Measurements from ENCODE around the gene MCU. TPM values are rescaled to one million over a fixed set of nuclear protein-coding genes. Genes with fewer than 3 reads are reported as not detected.

MCU gene
- polyA plus RNA-seq, 1 of the 3 experiments (the other 2 are of a cell fraction): 20.6 TPM

DNA sequence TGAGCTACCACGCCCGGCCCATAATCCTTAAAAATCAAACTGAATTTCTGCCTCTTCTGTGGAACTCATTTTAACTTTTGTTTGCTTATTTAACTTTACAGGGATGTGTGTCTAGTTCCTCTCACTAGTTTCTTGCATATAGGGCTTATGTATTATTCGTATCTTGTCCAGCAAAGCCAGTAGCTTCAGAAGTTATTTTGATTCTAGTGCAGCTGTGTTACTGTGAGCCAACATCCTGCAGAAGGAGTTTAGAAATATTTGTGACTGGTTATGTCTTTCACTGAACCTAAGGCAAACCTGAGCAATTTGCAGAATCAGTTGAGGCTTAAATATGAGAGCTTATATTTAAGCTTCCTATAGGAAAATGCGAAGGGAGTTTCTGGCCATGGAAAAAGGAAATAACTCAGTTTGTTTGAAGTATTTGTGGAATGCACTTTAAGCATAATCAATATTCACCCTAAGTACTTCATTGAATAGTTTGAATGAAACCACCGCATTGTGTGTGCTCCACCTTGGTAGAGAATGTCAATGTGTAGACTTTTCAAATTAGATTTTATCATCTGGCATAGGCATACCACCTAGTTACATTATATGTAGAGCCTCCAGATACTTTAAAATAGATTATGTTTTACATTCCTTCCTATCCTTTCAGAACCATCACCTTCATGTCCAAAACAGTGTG, 90.8 kb downstream of the MCU start:
- Histone ChIP-seq H2AFZ (ENCODE audit: low read depth) (no peak overlapping the region), H3K9me3 (no peaks in the 10 kb centered on the region), H3K9me2 (no peaks in the 10 kb centered on the region), H3K4me3 (ENCODE audit: low read depth in 2 of 2, low read length in 1 of 2) (no peak overlapping the region), H3K27me3 (ENCODE audit: insufficient read depth) (no peaks in the 10 kb centered on the region), H3K79me2 (ENCODE audit: insufficient read depth) (peaks cover 11% of the 10 kb centered on the region; the same call in 1 of the 2 replicates), H4K20me1 (ENCODE audit: insufficient read depth) (no peaks in the 10 kb centered on the region), H3F3A (replicated peaks; ENCODE audit: insufficient read depth) (peaks cover 16% of the 10 kb centered on the region), H3K4me2 (no peak overlapping the region), H3K4me1 (ENCODE audit: control insufficient read depth in 1 of 2, insufficient read depth in 2 of 2, low read depth in 1 of 2, low read length in 1 of 2) (peaks cover 0 to 28% of the 10 kb centered on the region in 2 experiments; a peak in 3 of 4 replicates), H3K9ac (no peak overlapping the region), H3K36me3 (replicated peaks in 1 of 2; ENCODE audit: control insufficient read depth in 1 of 2, insufficient read depth in 2 of 2, low read length in 1 of 2) (no peaks in the 10 kb centered on the region), H3K27ac (ENCODE audit: low read depth in 2 of 2, low read length in 1 of 2) (no peak overlapping the region)
- TF ChIP-seq RFX5 (IDR thresholded peaks at IDR 0.05; ENCODE audit: low read length): no peak
- no peak for TF ChIP-seq TAF1 (IDR thresholded peaks at IDR 0.05; ENCODE audit: borderline replicate concordance, low read depth, low read length)
- no peak for TF ChIP-seq TCF12 (IDR thresholded peaks at IDR 0.05)
- TF ChIP-seq CHD2 (IDR thresholded peaks at IDR 0.05; ENCODE audit: low read length, partially characterized antibody): no peak
- TF ChIP-seq NFIC (IDR thresholded peaks at IDR 0.05; ENCODE audit: borderline replicate concordance): no peak
- TF ChIP-seq SIN3A (IDR thresholded peaks at IDR 0.05; ENCODE audit: borderline replicate concordance, low read depth, low read length): no peak
- TF ChIP-seq RCOR1 (IDR thresholded peaks at IDR 0.05; ENCODE audit: low read length): no peak
- 91% methylated on average over 5 of the region's 5 CpGs for WGBS (ENCODE audit: low lambda C conversion rate)
- ChIA-PET POLR2A (no interaction called here), CTCF (interaction anchor here (0.9 to 1.2 kb wide), 2 partner anchors 19 to 123 kb away, joined by 3 read pairs; no protein-coding TSS in a partner anchor)
- no peak for DNase-seq

DNA sequence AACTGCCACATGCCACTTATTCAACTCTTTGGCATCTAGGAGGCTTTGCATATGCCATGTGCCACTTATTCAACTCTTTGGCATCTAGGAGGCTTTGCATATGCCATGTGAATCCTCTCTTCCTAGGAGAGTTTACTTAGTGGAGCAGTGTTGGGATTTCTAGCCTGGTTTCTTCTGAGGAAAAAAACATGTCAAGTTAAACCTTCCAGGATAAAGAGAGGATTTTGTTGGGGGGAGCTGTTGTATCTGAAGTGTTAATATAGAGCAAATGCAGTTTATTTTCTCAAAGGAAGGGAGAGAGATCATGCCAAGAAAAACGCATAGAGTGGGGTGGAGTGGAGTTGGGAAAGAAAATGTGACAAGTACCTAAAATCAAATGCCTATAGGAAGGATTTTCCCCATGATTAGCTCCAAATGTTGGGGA, 91.5 kb downstream of the MCU start:
- H3F3A ChIP-seq (replicated peaks; ENCODE audit: insufficient read depth): peaks cover 16% of the 10 kb centered on the region
- no peak for DNase-seq
- no peaks in the 10 kb centered on the region for H3K9me3 ChIP-seq
- no peak overlapping the region for H2AFZ ChIP-seq (ENCODE audit: low read depth)
- CTCF ChIA-PET: interaction anchor here (1.1 kb wide), 1 partner anchor 419 kb away, joined by 3 read pairs; no protein-coding TSS in a partner anchor
- no peaks in the 10 kb centered on the region for H3K36me3 ChIP-seq (replicated peaks in 1 of 2; ENCODE audit: control insufficient read depth in 1 of 2, insufficient read depth in 2 of 2, low read length in 1 of 2)
- H3K4me1 ChIP-seq (ENCODE audit: control insufficient read depth in 1 of 2, insufficient read depth in 2 of 2, low read depth in 1 of 2, low read length in 1 of 2): peaks cover 0 to 28% of the 10 kb centered on the region in 2 experiments; a peak in 3 of 4 replicates
- POLR2A ChIA-PET: no interaction called here
- WGBS (ENCODE audit: low lambda C conversion rate): 67% methylated on average over 1 of the region's 1 CpG
- 0 out of 2 replicates have a peak overlapping the region, but pooled peaks have one; percentile 12 for H3K4me2 ChIP-seq
- no peaks in the 10 kb centered on the region for H3K9me2 ChIP-seq
- no peaks in the 10 kb centered on the region for H4K20me1 ChIP-seq (ENCODE audit: insufficient read depth)
- H3K9ac ChIP-seq: no peak overlapping the region
- no peak overlapping the region for H3K4me3 ChIP-seq (ENCODE audit: low read depth in 2 of 2, low read length in 1 of 2)
- H3K79me2 ChIP-seq (ENCODE audit: insufficient read depth): peaks cover 15% of the 10 kb centered on the region; the same call in 1 of the 2 replicates
- H3K27me3 ChIP-seq (ENCODE audit: insufficient read depth): no peaks in the 10 kb centered on the region
- peak overlapping the region in 1 of 2 experiments; percentile 16; a peak in 1 of 4 replicates for H3K27ac ChIP-seq (ENCODE audit: low read depth in 2 of 2, low read length in 1 of 2)
- TF ChIP-seq YY1 (IDR thresholded peaks at IDR 0.05; ENCODE audit: low read depth) (no peak), MEF2A (IDR thresholded peaks at IDR 0.05; ENCODE audit: borderline replicate concordance, low read depth) (no peak), TEAD4 (IDR thresholded peaks at IDR 0.05; ENCODE audit: borderline replicate concordance, insufficient read depth) (no peak), FOXJ3 (CRISPR knock-in tag; IDR thresholded peaks at IDR 0.05) (no peak), FOXM1 (IDR thresholded peaks at IDR 0.05; ENCODE audit: low read depth) (no peak), POLR2AphosphoS5 (IDR thresholded peaks at IDR 0.05; ENCODE audit: low read depth, low read length) (no peak), ELF1 (IDR thresholded peaks at IDR 0.05) (no peak), RXRA (IDR thresholded peaks at IDR 0.05; ENCODE audit: borderline replicate concordance, low read depth) (no peak), SMC3 (IDR thresholded peaks at IDR 0.05; ENCODE audit: low read depth, low read length) (no peak), SIN3A (IDR thresholded peaks at IDR 0.05; ENCODE audit: borderline replicate concordance, low read depth, low read length) (no peak)
- TF ChIP-seq, protein P1, sequence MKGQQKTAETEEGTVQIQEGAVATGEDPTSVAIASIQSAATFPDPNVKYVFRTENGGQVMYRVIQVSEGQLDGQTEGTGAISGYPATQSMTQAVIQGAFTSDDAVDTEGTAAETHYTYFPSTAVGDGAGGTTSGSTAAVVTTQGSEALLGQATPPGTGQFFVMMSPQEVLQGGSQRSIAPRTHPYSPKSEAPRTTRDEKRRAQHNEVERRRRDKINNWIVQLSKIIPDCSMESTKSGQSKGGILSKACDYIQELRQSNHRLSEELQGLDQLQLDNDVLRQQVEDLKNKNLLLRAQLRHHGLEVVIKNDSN (IDR thresholded peaks at IDR 0.05; ENCODE audit: borderline replicate concordance, low read depth): no peak
- TF ChIP-seq, protein P2, sequence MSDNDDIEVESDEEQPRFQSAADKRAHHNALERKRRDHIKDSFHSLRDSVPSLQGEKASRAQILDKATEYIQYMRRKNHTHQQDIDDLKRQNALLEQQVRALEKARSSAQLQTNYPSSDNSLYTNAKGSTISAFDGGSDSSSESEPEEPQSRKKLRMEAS (IDR thresholded peaks at IDR 0.05; ENCODE audit: low read depth): peak; percentile 30; the same call in 1 of the 2 replicates
- TF ChIP-seq, protein P3, sequence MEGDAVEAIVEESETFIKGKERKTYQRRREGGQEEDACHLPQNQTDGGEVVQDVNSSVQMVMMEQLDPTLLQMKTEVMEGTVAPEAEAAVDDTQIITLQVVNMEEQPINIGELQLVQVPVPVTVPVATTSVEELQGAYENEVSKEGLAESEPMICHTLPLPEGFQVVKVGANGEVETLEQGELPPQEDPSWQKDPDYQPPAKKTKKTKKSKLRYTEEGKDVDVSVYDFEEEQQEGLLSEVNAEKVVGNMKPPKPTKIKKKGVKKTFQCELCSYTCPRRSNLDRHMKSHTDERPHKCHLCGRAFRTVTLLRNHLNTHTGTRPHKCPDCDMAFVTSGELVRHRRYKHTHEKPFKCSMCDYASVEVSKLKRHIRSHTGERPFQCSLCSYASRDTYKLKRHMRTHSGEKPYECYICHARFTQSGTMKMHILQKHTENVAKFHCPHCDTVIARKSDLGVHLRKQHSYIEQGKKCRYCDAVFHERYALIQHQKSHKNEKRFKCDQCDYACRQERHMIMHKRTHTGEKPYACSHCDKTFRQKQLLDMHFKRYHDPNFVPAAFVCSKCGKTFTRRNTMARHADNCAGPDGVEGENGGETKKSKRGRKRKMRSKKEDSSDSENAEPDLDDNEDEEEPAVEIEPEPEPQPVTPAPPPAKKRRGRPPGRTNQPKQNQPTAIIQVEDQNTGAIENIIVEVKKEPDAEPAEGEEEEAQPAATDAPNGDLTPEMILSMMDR (IDR thresholded peaks at IDR 0.05): no peak
- TF ChIP-seq, protein P4, sequence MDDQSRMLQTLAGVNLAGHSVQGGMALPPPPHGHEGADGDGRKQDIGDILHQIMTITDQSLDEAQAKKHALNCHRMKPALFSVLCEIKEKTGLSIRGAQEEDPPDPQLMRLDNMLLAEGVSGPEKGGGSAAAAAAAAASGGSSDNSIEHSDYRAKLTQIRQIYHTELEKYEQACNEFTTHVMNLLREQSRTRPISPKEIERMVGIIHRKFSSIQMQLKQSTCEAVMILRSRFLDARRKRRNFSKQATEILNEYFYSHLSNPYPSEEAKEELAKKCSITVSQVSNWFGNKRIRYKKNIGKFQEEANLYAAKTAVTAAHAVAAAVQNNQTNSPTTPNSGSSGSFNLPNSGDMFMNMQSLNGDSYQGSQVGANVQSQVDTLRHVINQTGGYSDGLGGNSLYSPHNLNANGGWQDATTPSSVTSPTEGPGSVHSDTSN (IDR thresholded peaks at IDR 0.05): 0 out of 2 replicates have a peak, but pooled peaks have one; percentile 31
- TF ChIP-seq, protein P5, sequence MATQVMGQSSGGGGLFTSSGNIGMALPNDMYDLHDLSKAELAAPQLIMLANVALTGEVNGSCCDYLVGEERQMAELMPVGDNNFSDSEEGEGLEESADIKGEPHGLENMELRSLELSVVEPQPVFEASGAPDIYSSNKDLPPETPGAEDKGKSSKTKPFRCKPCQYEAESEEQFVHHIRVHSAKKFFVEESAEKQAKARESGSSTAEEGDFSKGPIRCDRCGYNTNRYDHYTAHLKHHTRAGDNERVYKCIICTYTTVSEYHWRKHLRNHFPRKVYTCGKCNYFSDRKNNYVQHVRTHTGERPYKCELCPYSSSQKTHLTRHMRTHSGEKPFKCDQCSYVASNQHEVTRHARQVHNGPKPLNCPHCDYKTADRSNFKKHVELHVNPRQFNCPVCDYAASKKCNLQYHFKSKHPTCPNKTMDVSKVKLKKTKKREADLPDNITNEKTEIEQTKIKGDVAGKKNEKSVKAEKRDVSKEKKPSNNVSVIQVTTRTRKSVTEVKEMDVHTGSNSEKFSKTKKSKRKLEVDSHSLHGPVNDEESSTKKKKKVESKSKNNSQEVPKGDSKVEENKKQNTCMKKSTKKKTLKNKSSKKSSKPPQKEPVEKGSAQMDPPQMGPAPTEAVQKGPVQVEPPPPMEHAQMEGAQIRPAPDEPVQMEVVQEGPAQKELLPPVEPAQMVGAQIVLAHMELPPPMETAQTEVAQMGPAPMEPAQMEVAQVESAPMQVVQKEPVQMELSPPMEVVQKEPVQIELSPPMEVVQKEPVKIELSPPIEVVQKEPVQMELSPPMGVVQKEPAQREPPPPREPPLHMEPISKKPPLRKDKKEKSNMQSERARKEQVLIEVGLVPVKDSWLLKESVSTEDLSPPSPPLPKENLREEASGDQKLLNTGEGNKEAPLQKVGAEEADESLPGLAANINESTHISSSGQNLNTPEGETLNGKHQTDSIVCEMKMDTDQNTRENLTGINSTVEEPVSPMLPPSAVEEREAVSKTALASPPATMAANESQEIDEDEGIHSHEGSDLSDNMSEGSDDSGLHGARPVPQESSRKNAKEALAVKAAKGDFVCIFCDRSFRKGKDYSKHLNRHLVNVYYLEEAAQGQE (IDR thresholded peaks at IDR 0.05; ENCODE audit: low read depth, low read length): no peak

Data from SK-N-SH (cell line).